Testis (tissue), 2 donors: ENCODE measurements around the gene PIH1D1.

Source experiments
- POLR2A ChIP-seq: fragments of 450-650 bp; IDR thresholded peaks from one replicate; pipeline ENCODE4 v1.6.1; 2017; ENCODE audit warnings: antibody characterized with exemption, mild to moderate bottlenecking, moderate library complexity
- TF ChIP-seq, protein P1 (sequence below), 3 experiments: fragments of 450-650 bp in 2 of 3; fragments of 200-600 bp in 1 of 3; sonication (generic) in 1 of 3; IDR thresholded peaks; one replicate each; pipeline ENCODE4 v1.5.1; 2016 to 2019; ENCODE audit warnings: antibody characterized with exemption in 3 of 3, mild to moderate bottlenecking in 2 of 3, moderate library complexity in 1 of 3

DNA sequence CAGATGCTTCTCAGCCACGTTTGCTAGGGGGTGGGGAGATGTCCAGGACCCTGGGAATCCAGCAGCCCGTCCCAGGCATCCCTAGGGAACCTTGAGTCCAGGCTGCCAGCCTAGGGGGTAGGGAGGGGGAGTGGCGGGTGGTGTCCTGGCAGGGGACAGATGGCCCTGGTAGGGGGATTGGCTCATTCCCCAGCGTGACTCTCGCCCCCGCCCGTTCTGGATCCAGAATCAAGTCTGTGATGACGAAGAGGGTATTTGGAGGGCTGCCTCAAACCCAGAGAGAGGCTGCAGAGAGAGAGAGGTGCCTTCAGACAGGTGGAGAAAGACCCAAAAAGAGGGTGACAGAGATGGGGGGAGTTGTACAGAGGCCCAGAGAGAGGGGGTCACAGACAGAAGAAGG lies 14.4 kb downstream of the PIH1D1 start:
- TF ChIP-seq, protein P1, sequence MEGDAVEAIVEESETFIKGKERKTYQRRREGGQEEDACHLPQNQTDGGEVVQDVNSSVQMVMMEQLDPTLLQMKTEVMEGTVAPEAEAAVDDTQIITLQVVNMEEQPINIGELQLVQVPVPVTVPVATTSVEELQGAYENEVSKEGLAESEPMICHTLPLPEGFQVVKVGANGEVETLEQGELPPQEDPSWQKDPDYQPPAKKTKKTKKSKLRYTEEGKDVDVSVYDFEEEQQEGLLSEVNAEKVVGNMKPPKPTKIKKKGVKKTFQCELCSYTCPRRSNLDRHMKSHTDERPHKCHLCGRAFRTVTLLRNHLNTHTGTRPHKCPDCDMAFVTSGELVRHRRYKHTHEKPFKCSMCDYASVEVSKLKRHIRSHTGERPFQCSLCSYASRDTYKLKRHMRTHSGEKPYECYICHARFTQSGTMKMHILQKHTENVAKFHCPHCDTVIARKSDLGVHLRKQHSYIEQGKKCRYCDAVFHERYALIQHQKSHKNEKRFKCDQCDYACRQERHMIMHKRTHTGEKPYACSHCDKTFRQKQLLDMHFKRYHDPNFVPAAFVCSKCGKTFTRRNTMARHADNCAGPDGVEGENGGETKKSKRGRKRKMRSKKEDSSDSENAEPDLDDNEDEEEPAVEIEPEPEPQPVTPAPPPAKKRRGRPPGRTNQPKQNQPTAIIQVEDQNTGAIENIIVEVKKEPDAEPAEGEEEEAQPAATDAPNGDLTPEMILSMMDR (IDR thresholded peaks at IDR 0.05) = no peak
- TF ChIP-seq POLR2A = no peak
